PFSK-1 (cell line): ENCODE results near the gene RPL37A.

Source experiments
- FOXP2 ChIP-seq: optimal IDR thresholded peaks from 2 replicates; pipeline ENCODE3; 2011; ENCODE audit warnings: borderline replicate concordance, control low read depth, inconsistent platforms; ENCODE audit not compliant: insufficient read depth; ENCODE audit errors: extremely low read length, extremely low read depth
- POLR2AphosphoS5 ChIP-seq: IDR thresholded peaks from 2 replicates; pipeline ENCODE4 v1.6.1; 2012; ENCODE audit warnings: low read depth, mild to moderate bottlenecking, control low read depth, low read length, moderate library complexity
- REST ChIP-seq, 2 experiments: IDR thresholded peaks; 2 replicates each; pipeline versions ENCODE4 v1.6.1 to v1.8.0; 2011 to 2012; ENCODE audit warnings: low read depth in 2 of 2, low read length in 2 of 2, control low read depth in 1 of 2, inconsistent platforms in 1 of 2, mild to moderate bottlenecking in 1 of 2, moderate library complexity in 1 of 2; ENCODE audit not compliant: insufficient read depth in 1 of 2
- SIN3A ChIP-seq: IDR thresholded peaks from 2 replicates; pipeline ENCODE4 v1.6.1; 2012; ENCODE audit warnings: mild to moderate bottlenecking, low read length, moderate library complexity, borderline replicate concordance; ENCODE audit not compliant: insufficient read depth
- TAF1 ChIP-seq: IDR thresholded peaks from 2 replicates; pipeline ENCODE4 v1.6.1; 2012; ENCODE audit warnings: low read length, control low read depth, borderline replicate concordance; ENCODE audit not compliant: insufficient read depth

Gene RPL37A

GRCh38 chr2:216485745-216486144, 12.9 kb upstream of the RPL37A start:
- no peak for TF ChIP-seq SIN3A
- TF ChIP-seq POLR2AphosphoS5, result no peak
- TF ChIP-seq REST (IDR thresholded peaks at IDR 0.05; ENCODE audit: insufficient read depth in 1 of 2, low read depth in 2 of 2, low read length in 2 of 2), result no peak
- TF ChIP-seq TAF1, result no peak
- TF ChIP-seq FOXP2, result no peak

DNA sequence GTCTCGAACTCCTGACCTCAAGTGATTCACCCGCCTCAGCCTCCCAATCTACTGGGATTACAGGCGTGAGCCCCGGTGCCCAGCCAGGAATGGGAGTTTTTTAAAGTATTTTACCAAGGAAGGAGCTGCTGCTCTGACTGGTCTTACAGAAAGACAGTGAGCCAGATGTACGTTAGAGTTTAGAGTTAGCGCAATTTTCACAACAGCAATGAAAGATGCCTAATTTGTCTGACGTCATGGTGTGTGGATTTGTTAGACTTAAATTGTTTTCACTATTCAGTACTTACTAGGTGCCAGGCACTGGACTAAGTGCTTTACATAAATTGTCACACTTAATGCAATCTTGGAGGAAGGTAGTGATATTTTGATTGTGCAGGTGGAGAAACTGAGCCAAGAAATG, 12.4 kb upstream of the RPL37A start:
- TF ChIP-seq TAF1 (no peak), REST (IDR thresholded peaks at IDR 0.05; ENCODE audit: insufficient read depth in 1 of 2, low read depth in 2 of 2, low read length in 2 of 2) (no peak), SIN3A (no peak), POLR2AphosphoS5 (no peak), FOXP2 (no peak)

DNA sequence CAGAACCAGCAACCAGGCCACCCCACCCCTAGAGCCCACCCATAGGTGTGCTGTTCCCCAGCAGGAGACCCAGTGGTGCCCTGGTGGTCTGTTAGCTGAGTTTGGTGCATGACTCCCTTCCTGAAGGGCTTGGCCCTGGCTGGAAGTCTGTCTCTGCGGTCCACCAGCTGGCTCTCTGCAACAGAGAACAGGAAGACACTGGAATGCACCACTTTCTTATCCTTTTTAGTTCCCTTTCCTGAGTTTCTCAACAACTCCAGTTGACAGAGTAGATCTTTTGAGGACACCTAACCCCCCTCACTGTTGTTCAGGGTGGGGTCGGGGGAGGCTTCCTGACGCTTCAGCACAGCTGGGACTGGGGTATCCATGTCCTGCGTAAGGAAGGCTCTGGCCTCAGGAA, 11.9 kb upstream of the RPL37A start:
- TF ChIP-seq REST (IDR thresholded peaks at IDR 0.05; ENCODE audit: insufficient read depth in 1 of 2, low read depth in 2 of 2, low read length in 2 of 2), result no peak
- TF ChIP-seq FOXP2, result no peak
- no peak for TF ChIP-seq SIN3A
- no peak for TF ChIP-seq POLR2AphosphoS5
- no peak for TF ChIP-seq TAF1

GRCh38 chr2:216490061-216490460, 8.6 kb upstream of the RPL37A start:
- TF ChIP-seq FOXP2 (no peak), SIN3A (peak; percentile 13; the same call in 1 of the 2 replicates)

DNA sequence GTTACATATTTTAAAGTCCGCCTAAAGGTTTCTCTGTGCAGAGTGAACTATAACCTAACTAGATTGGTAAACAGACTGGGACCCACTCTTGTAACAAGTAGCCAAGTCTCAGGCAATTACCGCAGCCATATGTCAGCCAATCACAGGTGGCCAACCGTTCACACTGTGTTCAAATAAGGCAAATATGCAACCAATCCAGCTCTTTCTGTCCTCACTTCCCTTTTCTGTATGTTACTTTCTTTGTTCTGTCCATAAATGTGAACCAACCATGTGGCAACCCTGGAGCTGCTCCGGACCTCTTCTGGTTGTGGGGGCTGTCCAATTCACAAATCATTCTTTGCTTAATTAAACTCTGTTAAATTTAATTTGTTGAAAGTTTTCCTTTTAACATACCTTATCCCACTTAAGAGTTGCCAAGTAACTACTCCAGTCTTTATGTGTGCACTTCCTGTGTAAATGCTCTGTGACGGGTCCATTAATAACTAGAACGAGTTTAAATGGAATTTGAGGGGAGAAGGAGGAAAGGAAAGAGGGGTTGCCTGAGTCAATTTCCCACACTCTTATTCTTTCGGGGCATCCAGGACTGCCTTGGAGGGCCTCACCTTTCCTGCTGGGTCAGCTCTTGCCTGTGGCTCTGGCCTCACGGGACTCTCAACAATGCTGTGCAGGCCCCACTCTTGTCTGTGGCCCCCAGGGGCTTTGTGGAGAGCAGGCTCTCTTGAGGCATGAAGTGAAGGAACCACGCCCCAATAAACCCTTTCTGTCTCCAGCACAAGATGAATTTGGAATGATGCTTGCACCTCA, 6.6 kb upstream of the RPL37A start:
- no peak for TF ChIP-seq SIN3A
- TF ChIP-seq FOXP2, result no peak
- TF ChIP-seq TAF1, result no peak
- no peak for TF ChIP-seq POLR2AphosphoS5

- TF ChIP-seq TAF1 (no peak), REST (IDR thresholded peaks at IDR 0.05; ENCODE audit: insufficient read depth in 1 of 2, low read depth in 2 of 2, low read length in 2 of 2) (no peak), FOXP2 (no peak), SIN3A (no peak), POLR2AphosphoS5 (no peak)
Measured at GRCh38 chr2:216492597-216493333, 5.9 kb upstream of the RPL37A start.
